HG03432 (cell line): ENCODE data around the gene SEPTIN12.

Experiments used
- ATAC-seq: cut with Tn5 transposase; IDR thresholded peaks from one replicate; pipeline ENCODE4 v1.9.1; 2021; ENCODE audit warnings: mild to moderate bottlenecking, moderate library complexity; ENCODE audit not compliant: unreplicated experiment

The SEPTIN12 gene

DNA sequence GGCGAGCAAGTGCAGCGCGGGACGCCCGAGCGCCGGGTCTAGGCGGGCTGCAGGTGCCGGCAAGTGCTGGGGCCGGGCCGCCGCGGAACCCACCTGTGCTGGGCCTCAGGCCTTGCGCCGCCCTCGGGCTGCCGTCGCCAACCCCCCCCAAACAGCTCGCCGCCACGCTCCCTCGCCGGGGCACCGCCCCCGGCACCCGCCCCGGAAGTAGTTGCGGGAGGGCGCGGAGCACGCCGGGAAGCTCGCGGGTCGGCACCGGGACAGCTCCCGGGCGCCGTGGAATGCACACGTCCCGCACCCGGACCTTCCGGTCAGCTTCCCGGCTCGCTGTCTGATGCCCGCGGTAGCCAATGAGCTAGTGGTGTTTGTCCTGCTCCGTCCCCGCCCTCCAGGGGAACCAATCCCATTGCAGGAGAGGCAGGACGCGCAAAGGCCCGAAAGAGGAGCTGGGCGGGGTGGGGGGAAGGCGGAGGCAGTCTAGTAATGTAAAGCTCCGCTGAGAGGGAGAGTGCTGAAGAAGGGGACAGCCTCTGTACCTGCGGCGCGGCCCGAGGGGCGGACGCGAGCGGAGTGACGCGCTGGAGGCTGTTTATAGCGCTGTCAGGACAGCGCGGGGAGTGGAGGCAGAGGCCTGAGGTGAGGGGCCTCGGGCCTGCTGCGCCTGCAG is 53.9 kb downstream of the SEPTIN12 start, which contains the start of the genes ANKS3 and DNAAF8:
TSS of gene ANKS3 (minus strand) at position 209 of the 667 bp plus-strand sequence. CDS start 4,122 bp downstream, outside the sequence.
TSS of gene DNAAF8 (plus strand) at position 475 of the 667 bp plus-strand sequence. CDS start 1,978 bp downstream, outside the sequence.
- peak; percentile 79 for ATAC-seq

DNA sequence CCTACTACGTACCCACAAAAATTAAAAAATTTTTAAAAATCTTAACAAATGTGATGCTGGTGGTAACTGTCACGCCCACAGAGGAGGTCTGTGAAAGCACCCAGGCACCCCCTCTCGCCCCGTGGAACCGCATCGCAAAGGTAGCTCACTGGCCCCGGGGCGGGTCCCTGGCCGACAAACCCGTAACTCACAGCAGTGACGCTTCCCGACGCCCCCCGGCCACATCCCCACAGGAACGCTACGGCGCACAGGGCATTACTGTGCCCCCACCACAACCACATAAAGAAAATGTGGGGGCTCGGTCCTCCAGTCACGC is 54.4 kb downstream of the SEPTIN12 start:
- peak; percentile 11 for ATAC-seq

DNA sequence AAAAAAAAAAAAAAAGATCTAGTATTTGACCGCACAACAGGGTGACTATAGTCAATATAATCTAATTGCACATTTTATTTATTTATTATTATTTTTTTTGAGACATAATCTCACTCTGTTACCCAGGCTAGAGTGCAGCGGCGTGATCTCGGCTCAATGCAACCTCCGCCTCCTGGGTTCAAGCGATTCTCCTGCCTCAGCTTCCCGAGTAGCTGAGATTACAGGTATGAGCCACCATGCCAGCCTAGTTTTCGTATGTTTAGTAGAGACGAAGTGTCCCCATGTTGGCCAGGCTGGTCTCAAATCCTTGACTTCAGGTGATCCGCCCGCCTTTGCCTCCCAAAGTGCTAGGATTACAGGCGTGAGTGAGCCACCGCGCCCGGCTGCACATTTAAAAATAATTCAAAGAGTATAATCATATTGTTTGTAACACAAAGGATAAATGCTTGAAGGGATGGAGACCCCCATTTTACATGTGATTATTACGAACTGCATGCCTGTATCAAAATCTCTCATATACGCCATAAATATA is 54.9 kb downstream of the SEPTIN12 start:
- ATAC-seq, result no peak

DNA sequence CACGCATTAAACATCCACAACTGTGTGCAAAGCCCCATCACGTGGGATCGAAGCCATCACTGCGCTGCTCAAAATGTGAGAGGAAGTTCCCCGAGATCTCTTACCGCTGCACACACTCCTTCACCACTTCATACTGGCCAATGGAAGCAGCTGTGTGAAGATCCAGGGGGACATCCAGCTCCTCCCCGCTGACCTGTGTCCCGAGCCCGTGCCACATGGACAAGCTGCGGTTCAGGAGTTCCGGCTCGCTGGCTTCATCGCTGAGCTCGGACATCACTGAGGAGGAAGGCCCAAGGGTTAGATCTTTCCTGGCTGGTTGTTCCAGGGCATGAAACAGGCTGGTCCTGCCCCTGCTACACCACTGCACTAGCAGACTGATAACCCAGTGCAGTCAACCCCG is 58.3 kb downstream of the SEPTIN12 start:
- ATAC-seq, result no peak

DNA sequence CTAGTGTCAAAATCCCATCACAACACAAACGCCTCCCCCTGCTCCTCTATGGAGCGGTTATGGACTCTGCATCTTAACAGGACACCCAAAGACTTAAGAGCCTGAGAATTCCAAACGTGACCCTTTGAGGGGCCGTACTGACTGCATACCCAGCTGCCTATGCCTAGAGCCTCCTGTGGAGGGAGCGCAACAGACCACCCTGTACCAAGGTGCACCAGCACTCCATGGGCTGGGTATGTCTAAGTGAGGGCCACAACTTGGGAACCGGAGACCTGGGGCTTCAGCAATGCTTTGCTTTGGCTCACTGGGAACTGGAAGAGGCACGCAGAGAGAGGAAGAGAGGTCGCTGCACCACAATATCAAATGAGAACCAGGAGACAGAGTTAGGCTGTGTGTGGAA is 59.5 kb downstream of the SEPTIN12 start:
- no peak for ATAC-seq
